HepG2 (cell line): ENCODE data around the gene SLC2A11. TPM values are rescaled to one million over a fixed set of nuclear protein-coding genes. Genes with fewer than 3 reads are reported as not detected.
A peak's percentile ranks its signal among the peaks of the same experiment; 100 is the strongest.

Experiments used
- GTF2F1 ChIP-seq: fragments of 150-350 bp; IDR thresholded peaks from 2 replicates; pipeline ENCODE4 v1.6.1; 2014; ENCODE audit warnings: low read length
- NFATC3 ChIP-seq: sonication (generic); formaldehyde crosslinking; IDR thresholded peaks from 2 replicates; pipeline ENCODE4 v1.5.1; 2020; ENCODE audit warnings: mild to moderate bottlenecking, missing genetic modification reagents
- PAF1 ChIP-seq: IDR thresholded peaks from 2 replicates; pipeline ENCODE4 v1.6.1; 2016; ENCODE audit warnings: missing genetic modification reagents, missing compliant biosample characterization
- SATB2 ChIP-seq: sonication (generic); formaldehyde crosslinking; IDR thresholded peaks from 2 replicates; pipeline ENCODE4 v1.5.0; 2020; ENCODE audit warnings: missing genetic modification reagents
- SMARCE1 ChIP-seq: fragments of 450-650 bp; IDR thresholded peaks from 2 replicates; pipeline ENCODE4 v1.6.1; 2017; ENCODE audit warnings: borderline replicate concordance
- TP53 ChIP-seq: sonication (generic); formaldehyde crosslinking; conservative IDR thresholded peaks from 2 replicates; pipeline ENCODE4 v1.4.0; 2020; ENCODE audit warnings: missing genetic modification reagents
- ZBTB34 ChIP-seq: sonication (generic); formaldehyde crosslinking; IDR thresholded peaks from 2 replicates; pipeline ENCODE4 v1.8.0; 2022; ENCODE audit warnings: mild to moderate bottlenecking, missing genetic modification reagents
- ZNF225 ChIP-seq: sonication (generic); formaldehyde crosslinking; IDR thresholded peaks from 2 replicates; pipeline ENCODE4 v1.4.0; 2020; ENCODE audit warnings: mild to moderate bottlenecking, missing genetic modification reagents
- ZNF263 ChIP-seq: sonication (generic); formaldehyde crosslinking; IDR thresholded peaks from 2 replicates; pipeline ENCODE4 v1.4.0; 2020; ENCODE audit warnings: missing genetic modification reagents
- polyA plus RNA-seq, 8 experiments: library from polyadenylated mRNA; depleted of rRNA in 3 of 8; stranded (reverse) in 7 of 8; unstranded in 1 of 8; fragments of >200 nt; fragmentation: Illumina TruSeq in 4 of 8; extraction: Trizol in 4 of 8; gene quantifications; 2 replicates each; pipeline versions ENCODE4 v1.2.1 to v1.2.3, GENCODE V29; 2011 to 2016; ENCODE audit warnings: low read depth in 4 of 8, missing spikeins in 1 of 8, mixed read lengths in 1 of 8; ENCODE audit not compliant: insufficient read depth in 1 of 8
- total RNA-seq, 5 experiments: library from RNA; depleted of rRNA; stranded (reverse); fragments of >200 nt; fragmentation: Illumina TruSeq; extraction: Trizol; gene quantifications; 2 replicates each; pipeline ENCODE4 v1.2.3, GENCODE V29; 2016; ENCODE audit warnings: low read depth in 1 of 5
- TF ChIP-seq, protein P1 (sequence below): sonication (generic); formaldehyde crosslinking; IDR thresholded peaks from 2 replicates; pipeline ENCODE4 v1.4.0; 2020; ENCODE audit warnings: mild to moderate bottlenecking, low read depth, missing genetic modification reagents
- TF ChIP-seq, protein P2 (sequence below): sonication (generic); formaldehyde crosslinking; IDR thresholded peaks from 2 replicates; pipeline ENCODE4 v1.9.0; 2021; ENCODE audit warnings: missing genetic modification reagents, borderline replicate concordance
- TF ChIP-seq, protein P3 (sequence below): sonication (generic); formaldehyde crosslinking; IDR thresholded peaks from 2 replicates; pipeline ENCODE4 v1.4.0; 2020; ENCODE audit warnings: mild to moderate bottlenecking, missing genetic modification reagents
- TF ChIP-seq, protein P4 (sequence below): sonication (generic); formaldehyde crosslinking; IDR thresholded peaks from 2 replicates; pipeline ENCODE4 v1.4.0; 2020; ENCODE audit warnings: missing genetic modification reagents, borderline replicate concordance
- TF ChIP-seq, protein P5 (sequence below): IDR thresholded peaks from 2 replicates; pipeline ENCODE4 v1.6.1; 2016; ENCODE audit warnings: control low read depth
- TF ChIP-seq, protein P6 (sequence below): sonication (generic); formaldehyde crosslinking; conservative IDR thresholded peaks from 2 replicates; pipeline ENCODE4 v1.4.0; 2020; ENCODE audit warnings: missing genetic modification reagents

SLC2A11 gene
- total and polyA plus RNA-seq, 2 of the 13 experiments (the other 11 are each of a cell fraction or from before 2014, with no cell fraction given) = 15.2 to 15.4 TPM

DNA sequence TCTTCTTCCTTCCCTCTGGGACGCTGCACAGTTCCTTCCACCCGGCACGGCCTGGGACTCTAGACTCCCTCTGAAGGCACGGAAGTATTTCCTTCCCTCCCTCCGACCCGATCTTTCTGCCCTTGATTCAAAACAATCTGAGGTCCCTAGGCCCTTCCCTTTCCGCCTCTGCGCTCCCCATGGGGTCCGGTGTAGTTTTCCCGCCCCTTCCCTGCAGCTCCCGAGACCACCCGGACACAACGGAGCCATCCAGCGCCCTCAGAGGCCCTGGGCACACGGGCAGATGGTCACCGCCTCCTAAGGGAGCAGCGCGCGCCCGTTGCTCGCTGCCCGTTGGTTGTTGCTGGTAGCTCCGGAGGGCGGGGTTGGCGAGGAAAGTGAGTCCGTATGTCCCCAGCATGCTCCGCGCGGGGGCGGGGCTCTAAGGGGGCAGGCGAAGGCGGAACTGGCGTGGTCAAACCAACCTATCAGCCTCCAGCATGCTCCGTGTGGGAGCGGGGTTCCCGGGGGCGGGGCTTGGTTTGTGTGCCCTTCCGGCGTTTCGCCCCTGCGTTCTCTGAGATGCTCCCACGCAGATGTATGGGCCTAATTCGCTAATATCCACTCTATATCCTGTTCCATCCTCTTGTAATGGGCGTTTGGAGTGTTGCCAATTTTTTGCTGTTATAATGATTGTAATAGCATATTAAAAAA, 56.1 kb downstream of the SLC2A11 start (continued):
- TF ChIP-seq, protein P1, sequence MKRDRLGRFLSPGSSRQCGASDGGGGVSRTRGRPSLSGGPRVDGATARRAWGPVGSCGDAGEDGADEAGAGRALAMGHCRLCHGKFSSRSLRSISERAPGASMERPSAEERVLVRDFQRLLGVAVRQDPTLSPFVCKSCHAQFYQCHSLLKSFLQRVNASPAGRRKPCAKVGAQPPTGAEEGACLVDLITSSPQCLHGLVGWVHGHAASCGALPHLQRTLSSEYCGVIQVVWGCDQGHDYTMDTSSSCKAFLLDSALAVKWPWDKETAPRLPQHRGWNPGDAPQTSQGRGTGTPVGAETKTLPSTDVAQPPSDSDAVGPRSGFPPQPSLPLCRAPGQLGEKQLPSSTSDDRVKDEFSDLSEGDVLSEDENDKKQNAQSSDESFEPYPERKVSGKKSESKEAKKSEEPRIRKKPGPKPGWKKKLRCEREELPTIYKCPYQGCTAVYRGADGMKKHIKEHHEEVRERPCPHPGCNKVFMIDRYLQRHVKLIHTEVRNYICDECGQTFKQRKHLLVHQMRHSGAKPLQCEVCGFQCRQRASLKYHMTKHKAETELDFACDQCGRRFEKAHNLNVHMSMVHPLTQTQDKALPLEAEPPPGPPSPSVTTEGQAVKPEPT (CRISPR knock-in tag) = no peak
- no peak for TF ChIP-seq GTF2F1
- TF ChIP-seq, protein P2, sequence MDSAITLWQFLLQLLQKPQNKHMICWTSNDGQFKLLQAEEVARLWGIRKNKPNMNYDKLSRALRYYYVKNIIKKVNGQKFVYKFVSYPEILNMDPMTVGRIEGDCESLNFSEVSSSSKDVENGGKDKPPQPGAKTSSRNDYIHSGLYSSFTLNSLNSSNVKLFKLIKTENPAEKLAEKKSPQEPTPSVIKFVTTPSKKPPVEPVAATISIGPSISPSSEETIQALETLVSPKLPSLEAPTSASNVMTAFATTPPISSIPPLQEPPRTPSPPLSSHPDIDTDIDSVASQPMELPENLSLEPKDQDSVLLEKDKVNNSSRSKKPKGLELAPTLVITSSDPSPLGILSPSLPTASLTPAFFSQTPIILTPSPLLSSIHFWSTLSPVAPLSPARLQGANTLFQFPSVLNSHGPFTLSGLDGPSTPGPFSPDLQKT (CRISPR knock-in tag) = no peak
- 0 out of 2 replicates have a peak, but pooled peaks have one; percentile 73 for TF ChIP-seq ZNF225
- TF ChIP-seq, protein P3, sequence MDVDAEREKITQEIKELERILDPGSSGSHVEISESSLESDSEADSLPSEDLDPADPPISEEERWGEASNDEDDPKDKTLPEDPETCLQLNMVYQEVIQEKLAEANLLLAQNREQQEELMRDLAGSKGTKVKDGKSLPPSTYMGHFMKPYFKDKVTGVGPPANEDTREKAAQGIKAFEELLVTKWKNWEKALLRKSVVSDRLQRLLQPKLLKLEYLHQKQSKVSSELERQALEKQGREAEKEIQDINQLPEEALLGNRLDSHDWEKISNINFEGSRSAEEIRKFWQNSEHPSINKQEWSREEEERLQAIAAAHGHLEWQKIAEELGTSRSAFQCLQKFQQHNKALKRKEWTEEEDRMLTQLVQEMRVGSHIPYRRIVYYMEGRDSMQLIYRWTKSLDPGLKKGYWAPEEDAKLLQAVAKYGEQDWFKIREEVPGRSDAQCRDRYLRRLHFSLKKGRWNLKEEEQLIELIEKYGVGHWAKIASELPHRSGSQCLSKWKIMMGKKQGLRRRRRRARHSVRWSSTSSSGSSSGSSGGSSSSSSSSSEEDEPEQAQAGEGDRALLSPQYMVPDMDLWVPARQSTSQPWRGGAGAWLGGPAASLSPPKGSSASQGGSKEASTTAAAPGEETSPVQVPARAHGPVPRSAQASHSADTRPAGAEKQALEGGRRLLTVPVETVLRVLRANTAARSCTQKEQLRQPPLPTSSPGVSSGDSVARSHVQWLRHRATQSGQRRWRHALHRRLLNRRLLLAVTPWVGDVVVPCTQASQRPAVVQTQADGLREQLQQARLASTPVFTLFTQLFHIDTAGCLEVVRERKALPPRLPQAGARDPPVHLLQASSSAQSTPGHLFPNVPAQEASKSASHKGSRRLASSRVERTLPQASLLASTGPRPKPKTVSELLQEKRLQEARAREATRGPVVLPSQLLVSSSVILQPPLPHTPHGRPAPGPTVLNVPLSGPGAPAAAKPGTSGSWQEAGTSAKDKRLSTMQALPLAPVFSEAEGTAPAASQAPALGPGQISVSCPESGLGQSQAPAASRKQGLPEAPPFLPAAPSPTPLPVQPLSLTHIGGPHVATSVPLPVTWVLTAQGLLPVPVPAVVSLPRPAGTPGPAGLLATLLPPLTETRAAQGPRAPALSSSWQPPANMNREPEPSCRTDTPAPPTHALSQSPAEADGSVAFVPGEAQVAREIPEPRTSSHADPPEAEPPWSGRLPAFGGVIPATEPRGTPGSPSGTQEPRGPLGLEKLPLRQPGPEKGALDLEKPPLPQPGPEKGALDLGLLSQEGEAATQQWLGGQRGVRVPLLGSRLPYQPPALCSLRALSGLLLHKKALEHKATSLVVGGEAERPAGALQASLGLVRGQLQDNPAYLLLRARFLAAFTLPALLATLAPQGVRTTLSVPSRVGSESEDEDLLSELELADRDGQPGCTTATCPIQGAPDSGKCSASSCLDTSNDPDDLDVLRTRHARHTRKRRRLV = no peak
- no peak for TF ChIP-seq ZNF263 (CRISPR knock-in tag)
- TF ChIP-seq NFATC3 = peak; percentile 85; the same call in 1 of the 2 replicates
- TF ChIP-seq TP53 (CRISPR knock-in tag) = no peak
- no peak for TF ChIP-seq SATB2 (CRISPR knock-in tag)
- TF ChIP-seq, protein P4, sequence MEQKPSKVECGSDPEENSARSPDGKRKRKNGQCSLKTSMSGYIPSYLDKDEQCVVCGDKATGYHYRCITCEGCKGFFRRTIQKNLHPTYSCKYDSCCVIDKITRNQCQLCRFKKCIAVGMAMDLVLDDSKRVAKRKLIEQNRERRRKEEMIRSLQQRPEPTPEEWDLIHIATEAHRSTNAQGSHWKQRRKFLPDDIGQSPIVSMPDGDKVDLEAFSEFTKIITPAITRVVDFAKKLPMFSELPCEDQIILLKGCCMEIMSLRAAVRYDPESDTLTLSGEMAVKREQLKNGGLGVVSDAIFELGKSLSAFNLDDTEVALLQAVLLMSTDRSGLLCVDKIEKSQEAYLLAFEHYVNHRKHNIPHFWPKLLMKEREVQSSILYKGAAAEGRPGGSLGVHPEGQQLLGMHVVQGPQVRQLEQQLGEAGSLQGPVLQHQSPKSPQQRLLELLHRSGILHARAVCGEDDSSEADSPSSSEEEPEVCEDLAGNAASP = 0 out of 2 replicates have a peak, but pooled peaks have one; percentile 35
- TF ChIP-seq ZBTB34 = no peak
- TF ChIP-seq SMARCE1 = no peak
- TF ChIP-seq, protein P5, sequence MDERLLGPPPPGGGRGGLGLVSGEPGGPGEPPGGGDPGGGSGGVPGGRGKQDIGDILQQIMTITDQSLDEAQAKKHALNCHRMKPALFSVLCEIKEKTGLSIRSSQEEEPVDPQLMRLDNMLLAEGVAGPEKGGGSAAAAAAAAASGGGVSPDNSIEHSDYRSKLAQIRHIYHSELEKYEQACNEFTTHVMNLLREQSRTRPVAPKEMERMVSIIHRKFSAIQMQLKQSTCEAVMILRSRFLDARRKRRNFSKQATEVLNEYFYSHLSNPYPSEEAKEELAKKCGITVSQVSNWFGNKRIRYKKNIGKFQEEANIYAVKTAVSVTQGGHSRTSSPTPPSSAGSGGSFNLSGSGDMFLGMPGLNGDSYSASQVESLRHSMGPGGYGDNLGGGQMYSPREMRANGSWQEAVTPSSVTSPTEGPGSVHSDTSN (CRISPR knock-in tag) = no peak
- TF ChIP-seq PAF1 (CRISPR knock-in tag) = peak; percentile 81; the same call in 1 of the 2 replicates
- TF ChIP-seq, protein P6, sequence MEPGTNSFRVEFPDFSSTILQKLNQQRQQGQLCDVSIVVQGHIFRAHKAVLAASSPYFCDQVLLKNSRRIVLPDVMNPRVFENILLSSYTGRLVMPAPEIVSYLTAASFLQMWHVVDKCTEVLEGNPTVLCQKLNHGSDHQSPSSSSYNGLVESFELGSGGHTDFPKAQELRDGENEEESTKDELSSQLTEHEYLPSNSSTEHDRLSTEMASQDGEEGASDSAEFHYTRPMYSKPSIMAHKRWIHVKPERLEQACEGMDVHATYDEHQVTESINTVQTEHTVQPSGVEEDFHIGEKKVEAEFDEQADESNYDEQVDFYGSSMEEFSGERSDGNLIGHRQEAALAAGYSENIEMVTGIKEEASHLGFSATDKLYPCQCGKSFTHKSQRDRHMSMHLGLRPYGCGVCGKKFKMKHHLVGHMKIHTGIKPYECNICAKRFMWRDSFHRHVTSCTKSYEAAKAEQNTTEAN (CRISPR knock-in tag) = no peak; the same call in 1 of the 2 replicates
